HepG2 (cell line): ENCODE measurements around the gene ERV3-1. TPM values are rescaled to one million over a fixed set of nuclear protein-coding genes. Genes with fewer than 3 reads are reported as not detected.
"Not testable (repeated sequence)": the region's sequence is repeated elsewhere in the genome, so short reads cannot be mapped to it uniquely, and the experiment has no call there.

Experiments
- ATAC-seq: fragments of 200-7000 bp; cut with Tn5 transposase; 3 replicates; pipeline ENCODE4 v1.9.1; 2020; ENCODE audit warnings: mild to moderate bottlenecking, moderate library complexity
- BruUV-seq: library from RNA; stranded (reverse); fragments of 400-500 nt; replicated peaks from 2 replicates; lab custom pipeline; 2021; lab: Mats Ljungman, UMichigan
- CTCF ChIA-PET: fragments of 300-600 bp; formaldehyde crosslinking; extraction: SDS; loops from one replicate; lab custom pipeline; 2021; ENCODE audit warnings: low total read pairs, inconsistent platforms, low intra/inter-chr PET ratio; lab: Yijun Ruan, JAX
- POLR2A ChIA-PET: fragments of 350-600 bp; sonication (Branson Sonifier 250); formaldehyde crosslinking; loops from one replicate; lab custom pipeline; 2020; ENCODE audit warnings: antibody characterized with exemption, inconsistent platforms; lab: Yijun Ruan, JAX
- DNase-seq: peaks from one replicate; pipeline ENCODE4 v3.0.0-alpha.2; 2015; ENCODE audit warnings: low spot score
- FAIRE-seq: peaks from 3 replicates; lab custom pipeline; 2011; peaks lifted over from hg19 to GRCh38; lab: Jason Lieb, UNC
- H2AFZ ChIP-seq: one replicate; pipeline ENCODE4 v1.6.1; 2011; ENCODE audit warnings: low read length, inconsistent platforms
- H3K27ac ChIP-seq: fragments of 300-600 bp; 3 replicates; pipeline ENCODE4 v1.8.0; 2011; ENCODE audit warnings: mixed run types, mild to moderate bottlenecking, mixed read lengths, low read length, inconsistent platforms; ENCODE audit not compliant: insufficient read depth; ENCODE audit errors: extremely low read length
- H3K27me3 ChIP-seq, 2 experiments: fragments of 200-600 bp in 1 of 2; 2 replicates in 1 of 2; 3 replicates in 1 of 2; pipeline versions ENCODE4 v1.6.0 to v1.8.0; 2011; ENCODE audit warnings: low read length in 2 of 2, mild to moderate bottlenecking in 2 of 2, moderate library complexity in 2 of 2, inconsistent platforms in 1 of 2; ENCODE audit not compliant: insufficient read depth in 2 of 2, control insufficient read depth in 1 of 2
- H3K36me3 ChIP-seq, 2 experiments: fragments of 200-600 bp in 1 of 2; replicated peaks in 1 of 2; 2 replicates in 1 of 2; 3 replicates in 1 of 2; pipeline versions ENCODE4 v1.5.1 to v1.8.0; 2011; ENCODE audit warnings: low read length in 2 of 2, inconsistent platforms in 1 of 2; ENCODE audit not compliant: insufficient read depth in 2 of 2, control insufficient read depth in 1 of 2
- H3K4me1 ChIP-seq: 2 replicates; pipeline ENCODE4 v1.5.1; 2012; ENCODE audit warnings: low read length, inconsistent platforms; ENCODE audit not compliant: insufficient read depth
- H3K4me2 ChIP-seq: 2 replicates; pipeline ENCODE4 v1.6.0; 2011; ENCODE audit warnings: low read depth, low read length, inconsistent platforms
- H3K4me3 ChIP-seq, 3 experiments: fragments of 200-600 bp in 1 of 3; sonication (generic), shearing (Covaris generic) in 1 of 3; replicated peaks in 1 of 3; 2 replicates each; pipeline ENCODE4 v1.5.1; 2011 to 2016; ENCODE audit warnings: low read length in 3 of 3, inconsistent platforms in 2 of 3, low read depth in 2 of 3, mild to moderate bottlenecking in 2 of 3, control low read depth in 1 of 3, mixed read lengths in 1 of 3; ENCODE audit not compliant: insufficient read depth in 1 of 3
- H3K79me2 ChIP-seq: one replicate; pipeline ENCODE4 v1.6.1; 2011; ENCODE audit warnings: low read length, inconsistent platforms; ENCODE audit not compliant: insufficient read depth
- H3K9ac ChIP-seq: 2 replicates; pipeline ENCODE4 v1.6.0; 2011; ENCODE audit warnings: mild to moderate bottlenecking, low read depth, low read length, inconsistent platforms; ENCODE audit not compliant: insufficient read depth
- H3K9me3 ChIP-seq: 2 replicates; pipeline ENCODE4 v1.5.1; 2012; ENCODE audit warnings: mild to moderate bottlenecking, low read length
- H4K20me1 ChIP-seq: 2 replicates; pipeline ENCODE4 v1.6.0; 2011; ENCODE audit warnings: inconsistent platforms, mild to moderate bottlenecking, low read length, moderate library complexity; ENCODE audit not compliant: insufficient read depth
- WGBS: methylation state at CpG from one replicate; pipeline ENCODE4 v1.1.6; 2017; ENCODE audit warnings: low lambda C conversion rate; 5-methylcytosine and 5-hydroxymethylcytosine counted together
- in situ Hi-C: cut with HindIII; loops from 2 replicates; pipeline ENCODE4 v1.10.0; 2017; ENCODE audit warnings: low pct_unique_long_range_greater_than_20kb; ENCODE audit not compliant: extremely low pct_ligation_motif_present
- intact Hi-C: fragments of 100-400 bp; cut with micrococcal nuclease; formaldehyde crosslinking; loops from one replicate; pipeline ENCODE4 v1.10.0; 2022; ENCODE audit not compliant: unreplicated experiment
- polyA plus RNA-seq, 8 experiments: library from polyadenylated mRNA; depleted of rRNA in 3 of 8; stranded (reverse) in 7 of 8; unstranded in 1 of 8; fragments of >200 nt; fragmentation: Illumina TruSeq in 4 of 8; extraction: Trizol in 4 of 8; gene quantifications; 2 replicates each; pipeline versions ENCODE4 v1.2.1 to v1.2.3, GENCODE V29; 2011 to 2016; ENCODE audit warnings: low read depth in 4 of 8, missing spikeins in 1 of 8, mixed read lengths in 1 of 8; ENCODE audit not compliant: insufficient read depth in 1 of 8
- total RNA-seq, 5 experiments: library from RNA; depleted of rRNA; stranded (reverse); fragments of >200 nt; fragmentation: Illumina TruSeq; extraction: Trizol; gene quantifications; 2 replicates each; pipeline ENCODE4 v1.2.3, GENCODE V29; 2016; ENCODE audit warnings: low read depth in 1 of 5

ERV3-1 gene
- total and polyA plus RNA-seq, 2 of the 13 experiments (the other 11 are each of a cell fraction or from before 2014, with no cell fraction given): 20.4 to 86.3 TPM

- FAIRE-seq, H3K4me3 ChIP-seq, POLR2A ChIA-PET, H3K9ac ChIP-seq, H4K20me1 ChIP-seq, H3K4me2 ChIP-seq, ATAC-seq, H2AFZ ChIP-seq, H3K27ac ChIP-seq, intact Hi-C loops, in situ Hi-C loops, DNase-seq, H3K9me3 ChIP-seq, H3K36me3 ChIP-seq, CTCF ChIA-PET, BruUV-seq, H3K27me3 ChIP-seq, H3K4me1 ChIP-seq: not testable (repeated sequence)
- H3K79me2 ChIP-seq: peaks cover 25% of the 10 kb centered on the region
- 96% methylated on average over 4 of the region's 4 CpGs for WGBS
Observed at GRCh38 chr7:65055786-65056185, 49.3 kb upstream of the ERV3-1 start.

GRCh38 chr7:65054466-65054994 lies 48.0 kb upstream of the ERV3-1 start:
- POLR2A ChIA-PET, CTCF ChIA-PET, FAIRE-seq, H3K4me1 ChIP-seq, H2AFZ ChIP-seq, H3K27me3 ChIP-seq, BruUV-seq, H3K36me3 ChIP-seq, H3K4me2 ChIP-seq, H4K20me1 ChIP-seq, H3K9me3 ChIP-seq, intact Hi-C loops, DNase-seq, H3K9ac ChIP-seq, in situ Hi-C loops, H3K27ac ChIP-seq, H3K4me3 ChIP-seq: not testable (repeated sequence)
- H3K79me2 ChIP-seq: peaks cover 35% of the 10 kb centered on the region
- 50% methylated on average over 2 of the region's 2 CpGs for WGBS
- ATAC-seq: peak; percentile 63; the same call in 2 of the 3 replicates

GRCh38 chr7:65051654-65052053 lies 45.2 kb upstream of the ERV3-1 start:
- H3K4me2 ChIP-seq, POLR2A ChIA-PET, H3K36me3 ChIP-seq, ATAC-seq, BruUV-seq, H3K27me3 ChIP-seq, H3K4me1 ChIP-seq, H4K20me1 ChIP-seq, DNase-seq, intact Hi-C loops, H3K4me3 ChIP-seq, H2AFZ ChIP-seq, FAIRE-seq, H3K9ac ChIP-seq, H3K9me3 ChIP-seq, H3K27ac ChIP-seq, CTCF ChIA-PET, in situ Hi-C loops: not testable (repeated sequence)
- WGBS: 98% methylated on average over 2 of the region's 3 CpGs
- H3K79me2 ChIP-seq: peaks cover 40% of the 10 kb centered on the region

GRCh38 chr7:65051139-65051538 lies 44.7 kb upstream of the ERV3-1 start:
- H3K4me2 ChIP-seq, FAIRE-seq, POLR2A ChIA-PET, in situ Hi-C loops, DNase-seq, CTCF ChIA-PET, H3K36me3 ChIP-seq, H3K9ac ChIP-seq, H3K4me3 ChIP-seq, BruUV-seq, H2AFZ ChIP-seq, H3K27me3 ChIP-seq, intact Hi-C loops, ATAC-seq, H3K9me3 ChIP-seq, H4K20me1 ChIP-seq, H3K27ac ChIP-seq, H3K4me1 ChIP-seq: not testable (repeated sequence)
- peaks cover 45% of the 10 kb centered on the region for H3K79me2 ChIP-seq
